DOHH2 (cell line): Measurements from ENCODE around the gene CDC123.

Experiments
- EZH2phosphoT487 ChIP-seq: fragments of 200-600 bp; sonication (generic); IDR thresholded peaks from 2 replicates; pipeline ENCODE4 v1.6.1; 2017; ENCODE audit warnings: borderline replicate concordance, mild to moderate bottlenecking, antibody characterized with exemption, low read length, moderate library complexity, mixed read lengths
- TF ChIP-seq, protein P1 (sequence below): fragments of 200-600 bp; sonication (generic); IDR thresholded peaks from one replicate; pipeline ENCODE4 v1.5.1; 2014; ENCODE audit warnings: antibody characterized with exemption, mild to moderate bottlenecking, low read depth, low read length; ENCODE audit not compliant: poor library complexity, severe bottlenecking

GRCh38 chr10:12193193-12193592 lies 2.8 kb upstream of the CDC123 start:
- TF ChIP-seq, protein P1, sequence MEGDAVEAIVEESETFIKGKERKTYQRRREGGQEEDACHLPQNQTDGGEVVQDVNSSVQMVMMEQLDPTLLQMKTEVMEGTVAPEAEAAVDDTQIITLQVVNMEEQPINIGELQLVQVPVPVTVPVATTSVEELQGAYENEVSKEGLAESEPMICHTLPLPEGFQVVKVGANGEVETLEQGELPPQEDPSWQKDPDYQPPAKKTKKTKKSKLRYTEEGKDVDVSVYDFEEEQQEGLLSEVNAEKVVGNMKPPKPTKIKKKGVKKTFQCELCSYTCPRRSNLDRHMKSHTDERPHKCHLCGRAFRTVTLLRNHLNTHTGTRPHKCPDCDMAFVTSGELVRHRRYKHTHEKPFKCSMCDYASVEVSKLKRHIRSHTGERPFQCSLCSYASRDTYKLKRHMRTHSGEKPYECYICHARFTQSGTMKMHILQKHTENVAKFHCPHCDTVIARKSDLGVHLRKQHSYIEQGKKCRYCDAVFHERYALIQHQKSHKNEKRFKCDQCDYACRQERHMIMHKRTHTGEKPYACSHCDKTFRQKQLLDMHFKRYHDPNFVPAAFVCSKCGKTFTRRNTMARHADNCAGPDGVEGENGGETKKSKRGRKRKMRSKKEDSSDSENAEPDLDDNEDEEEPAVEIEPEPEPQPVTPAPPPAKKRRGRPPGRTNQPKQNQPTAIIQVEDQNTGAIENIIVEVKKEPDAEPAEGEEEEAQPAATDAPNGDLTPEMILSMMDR, result no peak
- no peak for TF ChIP-seq EZH2phosphoT487
